ENCODE data around the gene DCHS2.

The DCHS2 gene

GRCh38 chr4:154367659-154368058 lies 123.9 kb downstream of the DCHS2 start:
- peak in 1 of 14 donors; percentile 12 for DNase-seq

- peak in 2 of 14 donors; percentile 7 to 39 for DNase-seq
Measured at GRCh38 chr4:154366956-154367355, 124.6 kb downstream of the DCHS2 start.

- DNase-seq: peak in 2 of 14 donors; percentile 9 to 12
Measured at GRCh38 chr4:154364066-154364845, 127.3 kb downstream of the DCHS2 start.

GRCh38 chr4:154361450-154361849 lies 130.1 kb downstream of the DCHS2 start:
- DNase-seq: no peak

GRCh38 chr4:154360491-154360890 lies 131.1 kb downstream of the DCHS2 start:
- DNase-seq: no peak

- no peak for DNase-seq
Measured at GRCh38 chr4:154354883-154355282, 136.7 kb downstream of the DCHS2 start.

GRCh38 chr4:154349829-154350228 lies 141.8 kb downstream of the DCHS2 start:
- no peak for DNase-seq

GRCh38 chr4:154348657-154349056 lies 142.9 kb downstream of the DCHS2 start:
- DNase-seq: no peak

GRCh38 chr4:154345359-154345758 lies 146.2 kb downstream of the DCHS2 start:
- DNase-seq: no peak

GRCh38 chr4:154344686-154345085 lies 146.9 kb downstream of the DCHS2 start:
- no peak for DNase-seq

- DNase-seq: no peak
Measured at GRCh38 chr4:154343651-154344050, 147.9 kb downstream of the DCHS2 start.

GRCh38 chr4:154341448-154341847 lies 150.2 kb downstream of the DCHS2 start:
- DNase-seq: no peak

- no peak for DNase-seq
Measured at GRCh38 chr4:154335588-154335987, 156.0 kb downstream of the DCHS2 start.

GRCh38 chr4:154332681-154333421 lies 158.7 kb downstream of the DCHS2 start:
- DNase-seq: peak in 10 of 14 donors; percentile 9 to 64 (median 42)

- no peak for DNase-seq
Measured at GRCh38 chr4:154329939-154330338, 161.7 kb downstream of the DCHS2 start.

GRCh38 chr4:154329268-154329868 lies 162.2 kb downstream of the DCHS2 start:
- no peak for DNase-seq

GRCh38 chr4:154328030-154328429 lies 163.6 kb downstream of the DCHS2 start:
- no peak for DNase-seq

- no peak for DNase-seq
Measured at GRCh38 chr4:154320521-154320920, 171.1 kb downstream of the DCHS2 start.

GRCh38 chr4:154319736-154320135 lies 171.9 kb downstream of the DCHS2 start:
- DNase-seq: no peak

- DNase-seq: no peak
Measured at GRCh38 chr4:154317201-154317999, 174.2 kb downstream of the DCHS2 start.

GRCh38 chr4:154315741-154316140 lies 175.9 kb downstream of the DCHS2 start:
- DNase-seq: no peak

GRCh38 chr4:154314248-154314647 lies 177.4 kb downstream of the DCHS2 start:
- DNase-seq: no peak

Measured in C1 segment of cervical spinal cord (tissue), 14 donors.